ENCODE results near the gene NAA80.

Gene NAA80

GRCh38 chr3:50322115-50322385 lies 22.8 kb upstream of the NAA80 start:
- Histone ChIP-seq H3K36me3 (ENCODE audit: control insufficient read depth, insufficient read depth, low read length) (peaks cover 24% of the 10 kb centered on the region), H3K27me3 (ENCODE audit: control insufficient read depth, insufficient read depth, low read length, poor library complexity, severe bottlenecking) (no peaks in the 10 kb centered on the region), H3K4me1 (ENCODE audit: control insufficient read depth, insufficient read depth, low read length) (peaks cover 31% of the 10 kb centered on the region), H3K9me3 (ENCODE audit: control insufficient read depth, low read length) (no peaks in the 10 kb centered on the region), H3K27ac (ENCODE audit: insufficient read depth, low read depth, low read length, poor library complexity, severe bottlenecking) (no peak overlapping the region), H3K4me3 (ENCODE audit: insufficient read depth, low read depth, low read length) (peak overlapping the region; percentile 89)
- WGBS, 2 experiments = 5% methylated on average over 14 of the region's 14 CpGs

GRCh38 chr3:50321336-50322114 lies 22.3 kb upstream of the NAA80 start:
- Histone ChIP-seq H3K4me3 (ENCODE audit: insufficient read depth, low read depth, low read length) (peak overlapping the region; percentile 89), H3K27me3 (ENCODE audit: control insufficient read depth, insufficient read depth, low read length, poor library complexity, severe bottlenecking) (no peaks in the 10 kb centered on the region), H3K4me1 (ENCODE audit: control insufficient read depth, insufficient read depth, low read length) (peaks cover 29% of the 10 kb centered on the region), H3K27ac (ENCODE audit: insufficient read depth, low read depth, low read length, poor library complexity, severe bottlenecking) (peak overlapping the region; percentile 99), H3K36me3 (ENCODE audit: control insufficient read depth, insufficient read depth, low read length) (peaks cover 24% of the 10 kb centered on the region), H3K9me3 (ENCODE audit: control insufficient read depth, low read length) (no peaks in the 10 kb centered on the region)
- WGBS, 2 experiments = 0% methylated on average over 59 of the region's 59 CpGs

DNA sequence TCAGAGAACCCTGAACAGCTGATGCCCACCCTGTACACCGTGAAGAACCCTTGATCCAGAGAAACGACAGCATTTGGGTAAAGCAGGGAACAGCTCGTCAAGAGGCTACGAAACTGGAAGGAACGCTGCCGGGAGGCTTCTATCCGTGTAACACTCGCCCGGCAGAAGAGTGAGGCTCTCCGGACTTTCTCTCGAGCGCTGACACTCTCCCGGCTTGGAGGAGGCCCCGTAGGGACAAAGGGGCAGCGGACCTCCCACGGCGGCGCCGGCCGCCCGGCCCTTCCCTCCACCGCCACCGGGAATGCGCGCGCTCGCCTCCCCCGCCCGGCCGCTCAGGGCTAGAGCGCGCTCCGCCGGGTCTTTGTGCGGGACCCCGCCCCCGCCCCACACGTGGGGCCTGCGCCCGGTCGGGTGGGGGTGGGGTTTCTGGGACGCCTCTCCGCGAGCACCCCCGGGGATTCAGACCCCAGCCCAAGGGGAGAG lies 21.7 kb upstream of the NAA80 start:
- peaks cover 29% of the 10 kb centered on the region for H3K4me1 ChIP-seq (ENCODE audit: control insufficient read depth, insufficient read depth, low read length)
- H3K9me3 ChIP-seq (ENCODE audit: control insufficient read depth, low read length) = no peaks in the 10 kb centered on the region
- peak overlapping the region; percentile 99 for H3K27ac ChIP-seq (ENCODE audit: insufficient read depth, low read depth, low read length, poor library complexity, severe bottlenecking)
- peak overlapping the region; percentile 89 for H3K4me3 ChIP-seq (ENCODE audit: insufficient read depth, low read depth, low read length)
- H3K27me3 ChIP-seq (ENCODE audit: control insufficient read depth, insufficient read depth, low read length, poor library complexity, severe bottlenecking) = no peaks in the 10 kb centered on the region
- H3K36me3 ChIP-seq (ENCODE audit: control insufficient read depth, insufficient read depth, low read length) = peaks cover 22% of the 10 kb centered on the region
- WGBS, 2 experiments = 0 to 1% methylated on average over 45 of the region's 45 CpGs

GRCh38 chr3:50319894-50320625 lies 20.9 kb upstream of the NAA80 start:
- Histone ChIP-seq H3K4me3 (ENCODE audit: insufficient read depth, low read depth, low read length) (peak overlapping the region; percentile 89), H3K4me1 (ENCODE audit: control insufficient read depth, insufficient read depth, low read length) (peaks cover 29% of the 10 kb centered on the region), H3K27ac (ENCODE audit: insufficient read depth, low read depth, low read length, poor library complexity, severe bottlenecking) (no peak overlapping the region), H3K27me3 (ENCODE audit: control insufficient read depth, insufficient read depth, low read length, poor library complexity, severe bottlenecking) (no peaks in the 10 kb centered on the region), H3K9me3 (ENCODE audit: control insufficient read depth, low read length) (no peaks in the 10 kb centered on the region), H3K36me3 (ENCODE audit: control insufficient read depth, insufficient read depth, low read length) (peaks cover 20% of the 10 kb centered on the region)
- 93% methylated on average over 29 of the region's 29 CpGs for WGBS, 2 experiments

DNA sequence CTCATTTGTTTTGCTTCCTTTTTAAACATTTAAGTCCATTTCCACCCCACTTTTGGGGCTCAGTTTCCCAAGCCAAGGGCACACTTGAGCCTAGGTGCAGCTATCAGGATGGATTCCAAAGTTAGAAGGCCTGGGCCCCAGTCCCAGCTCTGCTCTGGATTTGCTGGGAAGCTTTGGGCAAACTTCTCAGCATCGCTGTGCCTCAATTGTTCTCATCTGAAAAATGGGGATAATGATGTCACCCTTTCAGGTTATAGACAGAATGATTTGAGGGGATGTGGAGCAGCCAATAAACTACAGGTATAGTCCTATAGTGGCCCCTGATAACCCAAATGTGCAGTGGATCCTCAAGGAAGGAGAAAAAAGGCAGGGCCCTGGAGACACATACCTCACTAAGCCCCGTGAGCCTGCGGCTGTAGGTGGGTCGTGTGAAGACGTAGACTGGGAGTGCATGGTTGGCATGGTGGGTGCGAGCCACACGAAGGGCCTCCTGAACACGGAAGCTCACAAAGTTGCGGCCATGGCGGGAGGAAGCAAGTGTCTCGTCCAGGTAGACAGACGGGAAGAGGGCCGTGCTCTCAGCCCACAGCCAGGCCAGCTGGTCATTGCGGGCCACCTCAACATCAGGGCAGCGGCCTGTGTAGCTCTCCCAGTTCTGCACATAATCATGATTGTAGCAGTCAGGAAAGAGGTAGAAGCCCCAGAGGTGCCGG lies 20.1 kb upstream of the NAA80 start:
- Histone ChIP-seq H3K9me3 (ENCODE audit: control insufficient read depth, low read length) (no peaks in the 10 kb centered on the region), H3K36me3 (ENCODE audit: control insufficient read depth, insufficient read depth, low read length) (peaks cover 20% of the 10 kb centered on the region)
- WGBS, 2 experiments = 96% methylated on average over 16 of the region's 16 CpGs

DNA sequence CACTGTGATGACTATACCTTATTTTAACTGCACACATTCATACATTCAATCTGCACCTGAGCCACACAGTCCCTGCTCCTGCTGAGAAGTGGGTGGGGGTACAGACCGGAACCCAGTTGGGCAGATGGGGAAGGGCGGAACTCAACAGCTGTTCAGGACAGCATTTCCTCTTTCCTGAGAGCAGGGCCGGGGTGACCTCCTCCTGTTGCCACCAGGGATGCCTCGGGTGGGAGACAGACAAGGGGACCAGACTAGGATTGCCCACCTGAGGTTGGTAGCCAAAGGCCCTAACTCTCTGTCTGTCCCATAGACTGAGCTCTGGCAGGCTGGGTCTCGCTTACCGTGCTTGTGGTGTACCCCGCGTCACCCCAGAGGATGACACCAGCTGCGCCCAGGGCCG lies 19.4 kb upstream of the NAA80 start:
- no peak overlapping the region for H3K4me3 ChIP-seq (ENCODE audit: insufficient read depth, low read depth, low read length)

More for the DNA sequence above, 20.1 kb upstream of the NAA80 start:
- no peak overlapping the region for H3K4me3 ChIP-seq (ENCODE audit: insufficient read depth, low read depth, low read length)
- no peak overlapping the region for H3K27ac ChIP-seq (ENCODE audit: insufficient read depth, low read depth, low read length, poor library complexity, severe bottlenecking)
- H3K27me3 ChIP-seq (ENCODE audit: control insufficient read depth, insufficient read depth, low read length, poor library complexity, severe bottlenecking) = no peaks in the 10 kb centered on the region
- peaks cover 29% of the 10 kb centered on the region for H3K4me1 ChIP-seq (ENCODE audit: control insufficient read depth, insufficient read depth, low read length)

DNA sequence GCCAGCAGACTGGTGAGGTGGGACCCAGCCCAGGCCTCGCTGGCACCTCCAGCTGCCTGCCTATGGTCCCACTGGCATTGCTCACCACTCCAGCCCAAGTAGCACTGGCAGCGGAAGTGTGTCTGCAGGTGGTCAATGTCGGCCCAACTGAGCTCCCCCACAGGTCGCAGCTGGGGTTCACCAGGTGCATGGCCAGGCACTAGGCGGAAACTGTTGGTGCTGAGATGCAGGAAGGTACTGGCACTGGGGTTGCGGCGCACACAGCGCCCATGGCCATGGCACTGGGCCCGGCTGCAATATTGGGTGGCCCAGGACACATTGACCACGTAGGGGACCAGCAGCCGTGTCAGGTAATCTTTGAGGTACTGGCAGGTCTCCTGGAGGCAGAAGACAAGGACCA lies 19.0 kb upstream of the NAA80 start:
- Histone ChIP-seq H3K9me3 (ENCODE audit: control insufficient read depth, low read length) (no peaks in the 10 kb centered on the region), H3K27ac (ENCODE audit: insufficient read depth, low read depth, low read length, poor library complexity, severe bottlenecking) (no peak overlapping the region), H3K4me3 (ENCODE audit: insufficient read depth, low read depth, low read length) (no peak overlapping the region), H3K27me3 (ENCODE audit: control insufficient read depth, insufficient read depth, low read length, poor library complexity, severe bottlenecking) (no peaks in the 10 kb centered on the region), H3K4me1 (ENCODE audit: control insufficient read depth, insufficient read depth, low read length) (peaks cover 29% of the 10 kb centered on the region), H3K36me3 (ENCODE audit: control insufficient read depth, insufficient read depth, low read length) (peaks cover 20% of the 10 kb centered on the region)
- 96% methylated on average over 11 of the region's 11 CpGs for WGBS, 2 experiments

More for the DNA sequence above, 19.4 kb upstream of the NAA80 start:
- Histone ChIP-seq H3K27ac (ENCODE audit: insufficient read depth, low read depth, low read length, poor library complexity, severe bottlenecking) (no peak overlapping the region), H3K27me3 (ENCODE audit: control insufficient read depth, insufficient read depth, low read length, poor library complexity, severe bottlenecking) (no peaks in the 10 kb centered on the region), H3K4me1 (ENCODE audit: control insufficient read depth, insufficient read depth, low read length) (peaks cover 29% of the 10 kb centered on the region), H3K36me3 (ENCODE audit: control insufficient read depth, insufficient read depth, low read length) (peaks cover 20% of the 10 kb centered on the region), H3K9me3 (ENCODE audit: control insufficient read depth, low read length) (no peaks in the 10 kb centered on the region)
- WGBS, 2 experiments = 96% methylated on average over 10 of the region's 10 CpGs

GRCh38 chr3:50317300-50317699 lies 18.1 kb upstream of the NAA80 start:
- no peaks in the 10 kb centered on the region for H3K9me3 ChIP-seq (ENCODE audit: control insufficient read depth, low read length)
- no peaks in the 10 kb centered on the region for H3K27me3 ChIP-seq (ENCODE audit: control insufficient read depth, insufficient read depth, low read length, poor library complexity, severe bottlenecking)
- H3K4me3 ChIP-seq (ENCODE audit: insufficient read depth, low read depth, low read length) = no peak overlapping the region
- H3K4me1 ChIP-seq (ENCODE audit: control insufficient read depth, insufficient read depth, low read length) = peaks cover 20% of the 10 kb centered on the region
- peaks cover 20% of the 10 kb centered on the region for H3K36me3 ChIP-seq (ENCODE audit: control insufficient read depth, insufficient read depth, low read length)
- H3K27ac ChIP-seq (ENCODE audit: insufficient read depth, low read depth, low read length, poor library complexity, severe bottlenecking) = no peak overlapping the region
- WGBS, 2 experiments = 90 to 93% methylated on average over 6 of the region's 6 CpGs

DNA sequence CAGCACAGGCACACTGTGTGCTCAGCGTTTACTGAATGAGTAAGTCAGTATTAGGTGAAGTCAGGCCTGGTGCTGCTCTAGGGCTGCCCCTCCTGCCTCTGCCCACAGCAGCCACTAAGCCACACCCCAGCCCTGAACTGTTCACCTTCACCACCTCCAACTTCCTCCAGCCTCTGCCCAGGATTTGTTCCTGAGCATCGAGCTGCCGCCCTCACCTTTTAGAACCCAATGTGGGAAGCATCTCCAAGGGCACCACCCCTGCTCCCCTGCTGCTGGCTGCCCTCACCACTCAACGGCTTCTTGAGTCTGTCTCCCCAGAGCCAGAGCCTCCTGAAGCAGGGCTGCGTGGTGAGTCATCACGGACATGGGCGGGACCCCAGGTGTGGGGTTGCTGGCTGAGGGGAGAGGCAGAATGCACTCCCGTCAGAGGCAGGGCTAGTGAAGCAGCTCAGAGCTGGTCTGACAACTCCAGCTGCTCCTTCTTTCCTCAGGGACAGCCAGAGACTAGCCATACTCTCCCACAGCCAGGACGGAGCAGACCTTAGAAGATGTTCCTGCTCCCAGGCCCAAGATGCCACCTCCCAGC lies 17.5 kb upstream of the NAA80 start:
- H3K9me3 ChIP-seq (ENCODE audit: control insufficient read depth, low read length) = no peaks in the 10 kb centered on the region
- 86 to 87% methylated on average over 9 of the region's 9 CpGs for WGBS, 2 experiments
- no peaks in the 10 kb centered on the region for H3K27me3 ChIP-seq (ENCODE audit: control insufficient read depth, insufficient read depth, low read length, poor library complexity, severe bottlenecking)
- no peak overlapping the region for H3K4me3 ChIP-seq (ENCODE audit: insufficient read depth, low read depth, low read length)
- H3K36me3 ChIP-seq (ENCODE audit: control insufficient read depth, insufficient read depth, low read length) = peaks cover 20% of the 10 kb centered on the region
- H3K27ac ChIP-seq (ENCODE audit: insufficient read depth, low read depth, low read length, poor library complexity, severe bottlenecking) = no peak overlapping the region
- H3K4me1 ChIP-seq (ENCODE audit: control insufficient read depth, insufficient read depth, low read length) = peaks cover 16% of the 10 kb centered on the region

GRCh38 chr3:50314816-50315215 lies 15.6 kb upstream of the NAA80 start:
- Histone ChIP-seq H3K36me3 (ENCODE audit: control insufficient read depth, insufficient read depth, low read length) (peaks cover 20% of the 10 kb centered on the region), H3K27me3 (ENCODE audit: control insufficient read depth, insufficient read depth, low read length, poor library complexity, severe bottlenecking) (no peaks in the 10 kb centered on the region), H3K9me3 (ENCODE audit: control insufficient read depth, low read length) (no peaks in the 10 kb centered on the region), H3K4me3 (ENCODE audit: insufficient read depth, low read depth, low read length) (no peak overlapping the region), H3K27ac (ENCODE audit: insufficient read depth, low read depth, low read length, poor library complexity, severe bottlenecking) (no peak overlapping the region), H3K4me1 (ENCODE audit: control insufficient read depth, insufficient read depth, low read length) (peaks cover 8% of the 10 kb centered on the region)
- 92 to 95% methylated on average over 4 of the region's 4 CpGs for WGBS, 2 experiments
